SK-N-MC (cell line): ENCODE results near the gene SLC4A8.

ENCODE experiments used
- EZH2 ChIP-seq: fragments of 200-600 bp; sonication (generic); IDR thresholded peaks from one replicate; pipeline ENCODE4 v1.6.1; 2017; ENCODE audit warnings: antibody characterized with exemption
- POLR2AphosphoS5 ChIP-seq: IDR thresholded peaks from 2 replicates; pipeline ENCODE4 v1.6.1; 2012; ENCODE audit warnings: mild to moderate bottlenecking, low read depth, low read length, borderline replicate concordance

GRCh38 chr12:51392556-51393237, 31.9 kb upstream of the SLC4A8 start:
- TF ChIP-seq EZH2 (no peak), POLR2AphosphoS5 (no peak)
